HG03175 (cell line): ENCODE data around the gene ARHGEF4.

Source experiments
- ATAC-seq: cut with Tn5 transposase; IDR thresholded peaks from one replicate; pipeline ENCODE4 v1.9.1; 2021; ENCODE audit warnings: mild to moderate bottlenecking, moderate library complexity; ENCODE audit not compliant: unreplicated experiment

The ARHGEF4 gene

GRCh38 chr2:130849896-130850787, 13.4 kb downstream of the ARHGEF4 start:
- no peak for ATAC-seq

GRCh38 chr2:130850788-130851623, 14.3 kb downstream of the ARHGEF4 start:
- no peak for ATAC-seq

GRCh38 chr2:130851624-130852382, 15.1 kb downstream of the ARHGEF4 start:
- ATAC-seq: no peak

GRCh38 chr2:130852521-130853115, 15.9 kb downstream of the ARHGEF4 start:
- ATAC-seq: no peak

- ATAC-seq: no peak
Observed at GRCh38 chr2:130853391-130853790, 16.7 kb downstream of the ARHGEF4 start.

GRCh38 chr2:130854301-130854700, 17.6 kb downstream of the ARHGEF4 start:
- no peak for ATAC-seq

- ATAC-seq: no peak
Observed at GRCh38 chr2:130864830-130865800, 28.4 kb downstream of the ARHGEF4 start.

GRCh38 chr2:130869441-130870160, 32.9 kb downstream of the ARHGEF4 start:
- no peak for ATAC-seq

GRCh38 chr2:130870161-130870485, 33.4 kb downstream of the ARHGEF4 start:
- ATAC-seq: no peak

GRCh38 chr2:130870779-130871178, 34.1 kb downstream of the ARHGEF4 start:
- no peak for ATAC-seq

- ATAC-seq: no peak
Observed at GRCh38 chr2:130871843-130872740, 35.4 kb downstream of the ARHGEF4 start.

- ATAC-seq: no peak
Observed at GRCh38 chr2:130872741-130873125, 36.0 kb downstream of the ARHGEF4 start.

- peak; percentile 83 for ATAC-seq
Observed at GRCh38 chr2:130873700-130874346, 37.1 kb downstream of the ARHGEF4 start.

GRCh38 chr2:130874512-130874911, 37.8 kb downstream of the ARHGEF4 start:
- no peak for ATAC-seq

- no peak for ATAC-seq
Observed at GRCh38 chr2:130875935-130876334, 39.2 kb downstream of the ARHGEF4 start.

GRCh38 chr2:130877258-130877657, 40.5 kb downstream of the ARHGEF4 start:
- no peak for ATAC-seq

- ATAC-seq: no peak
Observed at GRCh38 chr2:130878316-130878715, 41.6 kb downstream of the ARHGEF4 start.

GRCh38 chr2:130878933-130879332, 42.2 kb downstream of the ARHGEF4 start:
- ATAC-seq: no peak
